GM18868 (cell line): ENCODE results near the gene ALDH1A3.
A peak's percentile ranks its signal among the peaks of the same experiment; 100 is the strongest.

ENCODE experiments used
- ATAC-seq: cut with Tn5 transposase; IDR thresholded peaks from one replicate; pipeline ENCODE4 v1.9.1; 2021; ENCODE audit warnings: mild to moderate bottlenecking, moderate library complexity; ENCODE audit not compliant: unreplicated experiment

ALDH1A3 gene

DNA sequence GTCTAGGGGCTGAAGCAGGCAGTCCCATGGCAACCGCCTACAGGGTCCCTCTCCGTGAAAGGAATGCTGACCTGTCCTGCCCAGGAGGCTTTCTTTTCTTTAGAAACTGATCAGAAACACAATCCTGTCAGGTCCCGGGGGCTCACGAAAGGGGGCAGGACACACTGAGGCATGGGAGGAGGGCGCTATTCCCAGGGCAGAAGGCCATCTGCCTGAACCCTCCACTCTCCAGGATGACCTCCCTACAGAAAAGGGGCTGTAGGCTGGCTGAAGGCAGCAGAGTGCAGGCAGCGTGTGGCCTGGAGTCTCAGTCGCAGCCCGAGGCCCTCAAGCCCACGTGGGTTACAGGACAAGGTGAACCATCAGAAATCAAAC, 21.2 kb downstream of the ALDH1A3 start:
- no peak for ATAC-seq

DNA sequence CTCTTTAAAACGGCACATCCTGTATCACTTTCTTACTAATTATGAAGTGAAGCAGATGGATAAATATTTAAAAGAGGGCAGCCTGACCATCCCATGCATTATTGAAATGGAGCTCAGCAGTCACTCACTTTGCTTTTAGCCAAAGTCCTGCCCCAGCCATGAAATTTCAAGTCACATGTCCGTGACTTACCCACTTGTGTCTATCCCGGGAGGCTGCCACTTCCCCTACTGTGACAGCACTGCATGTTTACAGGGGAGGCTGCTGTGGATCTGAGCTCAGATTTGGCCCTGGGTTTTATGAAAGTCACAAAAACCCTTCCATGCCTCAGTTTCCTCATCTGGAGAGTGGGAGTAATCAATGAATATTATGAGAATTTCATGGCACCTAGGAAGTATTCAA, 21.7 kb downstream of the ALDH1A3 start:
- no peak for ATAC-seq

DNA sequence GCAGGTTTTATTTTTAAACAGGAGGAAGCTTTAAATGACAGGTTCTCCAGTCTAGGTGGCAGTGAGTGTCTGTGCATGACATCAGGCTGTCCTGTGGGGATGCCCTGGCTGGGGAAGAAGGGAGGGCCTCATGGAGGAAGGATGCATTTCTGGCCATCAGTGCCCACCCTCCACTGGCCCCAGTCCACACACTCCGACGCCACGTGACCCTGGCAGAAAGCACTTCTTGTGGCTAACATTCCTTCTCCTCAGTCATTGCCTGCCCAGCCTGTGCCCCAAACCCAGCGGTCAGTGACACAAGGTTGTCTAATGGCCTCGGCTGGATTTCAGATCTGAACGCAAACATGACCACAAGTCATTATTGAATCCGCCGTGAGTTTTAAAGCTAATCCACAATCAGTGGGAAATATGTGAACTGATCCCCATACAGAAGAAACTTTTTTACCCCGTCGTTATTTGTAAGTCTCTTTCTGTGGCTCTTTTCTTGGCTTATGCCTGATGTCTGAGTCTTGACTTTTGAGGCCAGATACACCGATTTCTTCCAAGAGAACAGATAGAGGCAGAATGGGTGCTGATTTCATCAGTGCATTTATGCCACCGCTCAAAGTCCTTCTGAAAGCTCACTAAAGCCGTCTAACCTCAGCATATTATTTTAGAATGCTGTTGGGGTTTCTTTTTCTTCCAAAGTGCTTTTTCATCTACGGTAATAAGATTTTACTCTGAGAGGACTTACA, 22.2 kb downstream of the ALDH1A3 start:
- ATAC-seq, result no peak

DNA sequence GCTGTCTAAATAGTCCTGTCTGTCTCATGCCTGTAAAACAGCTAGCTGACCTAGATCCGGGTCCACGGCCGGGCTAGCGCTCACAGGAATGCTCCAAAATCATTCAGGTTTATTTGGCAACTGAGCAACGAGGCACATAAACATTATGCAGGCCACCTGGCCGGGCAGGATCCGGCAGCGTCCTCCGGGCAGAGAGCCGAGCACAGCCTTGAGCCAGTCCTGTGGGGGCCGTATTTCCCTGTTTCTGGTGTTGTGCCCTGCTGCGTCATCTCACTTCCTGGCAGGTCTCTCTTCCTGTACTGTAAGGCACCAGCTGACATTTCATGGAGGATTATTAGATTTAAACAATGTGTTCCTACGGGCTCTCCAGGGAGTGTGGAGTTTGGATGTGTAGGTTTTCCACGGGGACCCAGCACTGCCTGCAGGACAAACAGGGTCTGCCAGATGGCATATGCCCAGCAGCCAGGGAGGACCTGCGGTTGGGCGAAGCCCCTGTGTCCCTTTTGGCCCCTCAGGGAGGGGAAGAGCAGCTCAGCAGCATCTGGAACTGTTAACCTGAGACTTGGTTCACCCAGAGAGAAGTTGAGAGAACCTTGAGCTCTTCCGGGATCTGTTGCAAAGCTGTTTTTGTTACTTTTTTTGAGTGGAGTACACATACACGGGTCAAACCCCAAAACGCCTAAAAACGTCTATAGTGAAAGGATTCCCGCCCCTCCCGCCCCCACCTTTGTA, 23.0 kb downstream of the ALDH1A3 start:
- no peak for ATAC-seq

DNA sequence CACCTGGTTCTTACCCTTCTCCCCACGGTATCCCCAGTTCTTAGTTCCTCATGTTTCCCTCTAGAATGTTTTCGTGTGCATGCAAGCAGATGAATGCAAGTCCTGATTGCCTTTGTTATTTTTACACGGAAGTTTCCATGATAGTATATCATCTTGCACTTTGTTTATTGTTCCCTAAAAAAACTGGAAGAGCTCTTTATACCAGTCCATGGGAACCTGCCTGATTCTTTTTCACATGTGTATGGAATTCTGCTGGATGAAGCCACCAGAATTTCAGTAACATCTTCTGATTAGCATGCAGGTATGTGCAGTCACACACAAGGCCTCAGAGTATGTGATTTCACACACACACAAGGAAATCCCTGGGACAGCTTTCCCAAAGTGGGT, 23.5 kb downstream of the ALDH1A3 start:
- ATAC-seq, result no peak

DNA sequence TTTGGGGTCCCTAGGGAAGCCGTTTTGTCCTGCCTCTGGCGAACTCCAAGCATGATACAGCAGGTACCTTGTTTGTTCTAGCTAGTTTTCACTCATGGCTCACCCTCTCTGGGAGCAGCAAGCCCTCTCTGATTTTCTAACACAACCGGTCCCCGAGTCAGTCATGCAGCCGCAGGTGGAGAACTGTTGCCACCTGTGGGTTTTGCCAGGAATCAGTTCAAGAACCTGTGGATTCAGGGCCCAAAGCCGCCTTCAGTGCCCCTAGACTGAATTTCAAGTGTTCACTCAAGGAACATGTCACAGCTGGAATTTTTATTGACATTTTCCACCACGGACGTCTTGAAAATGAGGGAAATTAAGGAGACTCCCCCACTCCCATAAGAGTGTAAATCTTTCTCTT, 26.2 kb downstream of the ALDH1A3 start:
- no peak for ATAC-seq

DNA sequence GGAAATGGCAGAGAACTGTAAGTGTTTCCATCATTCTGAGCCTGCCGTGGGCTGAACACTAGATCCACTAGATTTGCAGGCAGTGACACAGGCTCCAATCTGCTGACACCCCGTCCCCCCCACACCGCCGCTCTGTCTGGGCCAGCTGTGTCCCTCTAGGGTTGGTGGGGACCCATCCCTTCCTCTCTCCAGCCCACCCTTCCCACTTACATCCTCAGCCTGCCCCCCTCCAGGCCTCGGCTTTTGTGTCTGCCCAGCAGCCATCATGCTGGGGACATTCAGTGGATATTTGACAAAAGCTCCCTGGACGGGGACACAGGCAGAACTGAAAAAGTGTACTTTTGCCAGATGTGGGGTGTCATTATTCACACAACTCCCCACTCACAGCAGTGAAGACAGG, 28.8 kb downstream of the ALDH1A3 start:
- no peak for ATAC-seq

DNA sequence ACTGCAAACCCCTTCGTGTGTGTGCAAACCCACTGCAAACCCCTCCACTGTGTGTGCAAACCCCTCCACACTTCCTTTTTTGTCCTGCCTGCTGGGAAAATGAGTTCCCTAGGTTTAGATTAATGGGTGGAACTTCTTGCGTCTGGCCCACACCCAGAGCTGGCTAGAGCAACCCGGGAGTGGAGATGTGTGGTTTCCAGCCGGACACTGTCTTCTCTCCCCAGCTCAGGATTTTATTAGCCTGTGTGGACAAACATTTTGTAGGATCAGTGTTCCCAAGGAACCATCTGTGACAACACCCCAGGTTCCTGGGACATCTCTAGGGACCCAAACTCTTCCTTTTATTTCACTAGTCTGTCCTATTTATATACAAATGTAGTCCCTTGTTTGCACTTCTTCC, 29.9 kb downstream of the ALDH1A3 start:
- ATAC-seq, result no peak

DNA sequence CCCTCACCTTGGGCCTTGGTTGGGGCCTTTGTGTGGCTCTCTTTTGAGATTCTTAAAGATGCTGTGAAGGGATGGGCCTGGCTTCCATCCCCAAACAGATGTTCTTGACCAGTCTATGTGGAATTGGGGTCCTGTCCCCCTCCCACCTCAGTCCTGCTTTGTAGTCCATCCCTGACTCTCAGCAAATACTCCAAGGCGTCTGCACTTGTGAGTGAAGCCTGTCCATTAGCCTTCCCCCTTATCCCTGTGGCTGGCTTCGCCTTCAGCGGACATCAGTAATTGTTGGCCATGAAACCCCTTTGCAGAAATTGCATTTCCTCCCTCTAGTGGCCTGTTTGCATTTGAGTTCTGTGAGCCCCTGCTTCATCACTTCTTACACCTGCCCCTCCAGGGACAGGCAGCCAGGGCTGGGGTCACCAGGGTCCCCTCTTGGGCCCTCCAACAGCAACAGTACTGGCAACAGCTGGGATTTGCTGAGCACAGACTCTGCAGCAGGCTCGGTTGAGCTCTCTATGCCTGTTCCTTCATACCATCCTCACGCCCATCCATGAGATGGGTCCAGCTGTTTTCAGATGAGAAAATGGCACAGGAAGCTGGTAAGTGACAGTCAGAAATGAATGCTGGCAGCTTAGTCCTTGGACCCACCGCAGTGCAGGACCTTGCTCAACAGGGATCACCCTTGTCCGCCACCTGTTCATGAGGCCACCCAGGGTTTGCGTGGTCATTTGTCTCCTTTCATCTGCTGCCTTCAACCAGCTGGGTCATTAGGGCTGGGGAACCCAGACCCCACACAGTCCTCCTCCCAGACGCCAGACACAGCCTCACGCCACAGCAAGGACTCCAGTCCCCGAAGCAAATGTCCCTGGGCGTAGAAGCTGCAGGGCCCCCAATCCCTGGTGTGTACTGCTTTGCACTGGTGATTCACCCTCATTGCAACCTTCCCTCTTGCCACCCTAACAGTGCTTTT, 30.6 kb downstream of the ALDH1A3 start:
- ATAC-seq, result no peak

DNA sequence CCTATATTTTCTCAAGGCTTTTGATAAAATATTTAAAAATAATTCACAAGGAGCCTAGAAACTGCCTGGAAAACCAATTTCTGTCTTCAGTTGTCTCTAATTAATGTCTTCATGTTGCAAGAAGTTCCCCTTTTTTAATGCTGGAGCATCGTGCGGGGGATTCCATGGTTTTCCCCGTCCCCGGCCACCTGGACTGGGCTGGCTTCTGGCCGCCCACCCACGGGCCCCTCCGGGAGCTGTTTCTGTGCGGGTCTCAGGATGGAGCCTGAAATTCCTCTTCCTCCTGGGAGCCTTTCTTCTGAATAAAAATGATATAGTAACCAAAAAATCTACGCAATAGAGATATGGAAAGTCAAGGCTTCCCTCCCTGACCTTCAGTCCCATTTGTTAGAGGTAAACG, 31.5 kb downstream of the ALDH1A3 start:
- no peak for ATAC-seq

DNA sequence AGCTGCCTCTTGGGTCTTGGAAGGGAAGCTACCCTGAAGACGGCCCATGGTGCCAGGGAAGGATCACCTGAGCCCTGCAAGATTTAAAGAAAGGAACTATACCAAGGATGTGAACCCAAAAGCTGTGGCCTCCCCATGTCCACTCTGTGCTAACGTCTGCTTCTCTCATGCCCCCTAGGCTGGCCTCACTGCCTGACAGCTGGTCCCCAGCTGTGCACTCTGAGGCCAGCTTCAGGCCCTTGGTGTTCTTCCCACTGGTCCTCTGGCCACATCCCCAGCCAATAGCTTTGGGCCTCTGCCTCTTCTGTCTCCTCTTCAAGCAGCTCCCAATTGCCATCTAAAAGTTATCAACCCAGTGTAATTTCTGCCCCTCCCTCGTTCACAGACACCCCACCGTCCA, 34.3 kb downstream of the ALDH1A3 start:
- no peak for ATAC-seq

DNA sequence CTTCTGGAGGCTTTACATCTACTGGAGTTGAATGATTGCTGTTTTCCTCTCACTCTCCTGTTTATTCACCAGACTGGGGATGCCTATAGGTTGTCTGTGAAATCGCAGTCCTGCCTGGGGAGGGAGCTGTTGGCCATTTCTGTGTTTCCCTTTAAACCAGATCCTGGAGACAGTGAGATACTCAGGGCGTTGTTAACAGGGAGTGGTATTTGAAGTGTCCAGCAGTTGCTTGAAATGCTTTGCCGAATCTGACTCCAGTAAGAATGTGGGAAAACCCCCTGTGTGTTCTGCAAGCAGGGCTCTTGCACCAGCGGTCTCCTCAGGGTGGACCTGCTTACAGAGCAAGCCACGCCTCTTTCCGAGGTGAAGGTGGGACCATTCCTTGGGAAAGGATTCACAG, 35.2 kb downstream of the ALDH1A3 start:
- no peak for ATAC-seq

DNA sequence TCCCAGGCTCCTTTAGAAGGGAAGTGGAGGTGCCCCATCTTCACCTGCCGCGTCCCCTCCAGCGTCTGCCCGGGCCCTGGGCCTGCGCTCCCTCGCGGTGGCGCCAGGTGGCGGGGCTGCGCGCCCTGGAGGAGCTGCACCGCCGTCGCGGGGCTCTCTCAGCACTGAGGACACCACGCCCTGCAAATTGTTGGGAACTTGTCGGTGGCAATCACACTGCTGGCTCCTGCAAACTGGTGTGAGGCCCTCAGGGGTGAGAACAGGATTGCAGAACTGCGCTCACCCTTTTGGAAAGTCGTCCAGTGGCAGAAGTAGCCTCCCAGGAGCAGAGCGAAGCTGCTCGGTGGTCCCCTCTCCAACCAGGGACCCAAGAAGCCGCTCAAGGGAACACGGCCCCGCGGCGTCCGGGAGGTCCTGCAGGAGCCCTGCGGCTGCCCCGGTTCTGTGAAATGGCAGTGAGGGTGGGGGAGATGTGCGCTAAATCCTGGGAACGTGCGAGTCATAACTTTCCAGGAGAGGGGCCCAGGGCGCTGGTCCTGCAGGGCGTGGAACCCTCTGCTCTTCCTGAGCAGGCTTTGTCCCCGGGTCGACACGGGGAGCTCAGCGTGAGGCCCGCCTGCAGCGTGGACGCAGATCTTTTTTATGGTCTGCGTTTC, 38.5 kb downstream of the ALDH1A3 start:
- ATAC-seq, result peak; percentile 70

DNA sequence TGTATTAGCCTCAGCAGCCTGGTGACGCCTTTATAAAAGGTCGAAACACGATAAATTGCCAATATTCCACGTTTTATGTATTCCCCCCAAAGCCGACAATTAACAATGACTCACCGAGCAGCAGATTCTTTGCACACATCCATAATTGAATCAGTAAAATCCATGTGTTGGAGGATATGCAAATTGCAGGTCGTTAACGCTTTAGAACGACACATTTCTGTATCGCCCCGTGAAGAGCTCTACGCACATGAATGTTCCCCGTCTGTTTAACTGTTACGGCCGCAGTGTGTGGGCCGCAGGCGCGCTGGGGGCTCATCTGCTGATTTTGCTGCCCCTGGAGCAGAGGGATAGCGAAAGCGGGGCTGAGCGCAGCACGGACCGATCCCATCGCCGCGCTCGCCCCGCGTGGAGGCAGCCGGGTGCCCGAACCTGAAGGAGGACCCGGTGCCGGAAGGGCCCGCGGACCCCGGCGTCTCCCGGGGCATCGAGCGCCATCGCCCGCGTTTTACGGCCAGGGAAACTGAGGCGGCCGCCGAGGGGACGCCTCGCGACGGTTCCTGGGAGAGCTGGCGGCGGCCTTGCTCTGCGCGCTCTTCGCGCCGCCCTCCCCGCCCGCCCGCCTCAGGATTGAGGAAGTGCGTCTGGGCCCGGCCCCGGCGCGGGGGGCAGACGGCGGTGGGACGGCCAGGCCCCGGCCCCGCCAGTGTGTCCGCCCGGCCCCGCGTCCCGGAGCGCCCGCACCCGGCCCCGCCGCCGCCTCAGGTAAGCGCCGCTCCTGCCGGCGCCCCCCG, 39.3 kb downstream of the ALDH1A3 start, which contains the start of gene LRRK1:
LRRK1 (plus strand) TSS at position 668 of the 791 bp plus-strand sequence. CDS start 5,276 bp downstream, outside the sequence.
- ATAC-seq, result no peak

DNA sequence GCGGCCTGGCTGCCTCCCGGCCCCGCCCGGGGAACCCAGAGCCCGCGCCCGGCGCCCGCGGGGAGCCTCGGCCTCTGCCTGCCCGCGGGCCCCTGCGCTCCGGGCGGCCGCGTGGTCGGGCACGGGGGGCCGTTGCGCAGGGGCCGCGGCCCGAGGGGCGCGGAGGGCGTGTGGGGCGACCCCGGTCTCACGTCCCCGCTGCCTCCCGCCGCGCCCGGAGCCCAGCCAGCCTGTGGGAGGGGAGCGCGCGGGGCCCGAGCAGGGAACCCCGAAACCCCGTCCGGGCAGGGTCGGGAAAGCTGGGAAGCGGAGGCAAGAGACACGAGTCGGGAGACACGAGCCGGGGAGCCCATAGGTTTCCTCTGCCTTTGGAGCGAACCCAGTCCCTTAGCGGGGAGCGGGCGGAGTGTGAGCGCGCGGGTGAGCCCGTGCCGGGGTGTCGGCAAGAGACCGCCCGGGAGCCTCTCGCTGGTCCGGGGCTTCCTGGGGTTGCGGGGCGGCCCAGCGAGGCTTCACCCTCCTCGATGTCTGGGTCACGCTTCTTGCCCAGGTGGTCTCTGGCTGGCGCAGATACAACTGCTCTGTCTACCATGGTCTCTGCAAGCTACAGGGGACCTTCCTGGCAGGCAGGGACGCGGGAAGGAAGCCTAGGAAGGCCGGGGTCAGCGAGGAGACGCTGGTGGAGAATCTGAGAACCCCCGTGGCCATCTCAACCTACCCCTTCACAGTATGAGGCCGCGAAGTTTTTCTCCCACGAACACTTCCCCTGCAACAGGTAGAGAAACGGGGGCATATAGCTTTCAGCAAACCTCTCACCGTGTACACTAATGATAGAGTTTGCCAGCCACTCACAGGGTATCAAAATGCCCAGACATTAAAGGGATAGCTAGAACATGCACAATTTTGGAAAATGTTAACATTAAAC, 40.1 kb downstream of the ALDH1A3 start:
- no peak for ATAC-seq

DNA sequence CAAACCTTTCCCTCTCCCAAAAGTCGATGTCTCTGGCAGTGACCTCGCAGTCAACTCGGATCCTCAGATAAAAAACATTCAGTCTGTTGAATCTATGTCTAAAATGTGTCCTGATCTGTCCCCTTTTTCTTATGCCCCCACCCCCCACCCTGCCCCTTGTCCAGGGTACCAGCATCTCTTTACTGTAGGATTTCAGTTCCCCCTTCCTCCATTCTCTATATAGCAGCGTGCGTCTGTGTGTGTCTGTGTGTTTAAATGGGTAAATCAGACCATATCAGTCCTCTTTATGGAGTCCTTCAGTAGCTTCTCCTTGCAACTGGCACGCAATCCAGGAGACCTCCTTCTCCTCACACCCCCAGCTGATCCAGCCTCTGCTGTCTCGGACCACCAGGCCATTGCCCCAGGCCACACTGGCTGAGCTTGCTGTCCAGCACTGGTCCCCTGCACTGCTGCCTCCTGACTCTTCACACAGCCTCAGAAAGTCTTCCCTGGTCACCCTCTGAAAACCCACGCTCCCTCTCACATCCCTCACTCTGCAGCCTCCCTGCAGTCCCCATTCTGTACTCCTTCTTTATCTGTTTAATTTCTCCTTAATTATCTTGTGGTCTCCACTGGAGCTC, 41.0 kb downstream of the ALDH1A3 start:
- peak; percentile 31 for ATAC-seq

DNA sequence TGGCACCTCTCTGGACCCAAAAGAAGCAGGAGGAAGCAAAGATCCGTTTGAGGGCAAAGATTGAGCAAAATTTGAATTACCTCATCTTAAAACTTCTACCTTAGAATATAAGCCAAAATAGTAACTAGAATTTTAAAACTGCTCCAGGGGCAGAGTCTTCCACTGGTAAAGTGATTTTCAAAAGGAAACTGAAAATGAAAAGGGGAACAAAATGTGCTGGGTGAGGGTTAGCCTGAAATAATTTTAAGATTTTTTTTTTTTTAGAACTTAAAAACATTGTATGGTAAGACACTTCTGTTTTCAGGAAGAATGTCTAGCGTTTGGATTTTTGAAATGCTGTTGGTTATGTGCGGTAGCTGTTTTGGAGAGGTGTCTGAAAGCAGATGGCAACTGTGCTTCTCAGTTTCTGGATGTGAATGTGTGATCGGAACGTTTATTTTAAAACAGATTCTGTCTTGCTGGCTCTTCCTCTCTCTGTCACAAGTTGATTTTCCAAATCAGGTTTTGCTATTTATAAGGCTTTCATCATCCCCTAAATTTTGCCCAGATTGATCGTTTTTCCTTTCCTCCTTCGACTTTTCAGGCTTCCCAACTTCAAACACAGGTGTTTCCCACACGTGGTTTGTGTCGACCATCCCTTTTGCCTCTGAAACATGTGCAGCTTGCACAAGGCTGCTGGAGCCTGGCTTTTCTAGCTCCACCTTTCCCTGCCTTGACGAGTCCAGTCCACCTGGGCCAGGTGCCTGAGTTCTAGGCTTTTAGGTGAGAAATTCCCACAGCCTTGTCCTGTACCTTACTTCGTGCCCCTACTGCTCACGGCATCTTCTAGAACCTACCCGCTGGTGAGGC, 42.8 kb downstream of the ALDH1A3 start:
- ATAC-seq, result peak; percentile 23

DNA sequence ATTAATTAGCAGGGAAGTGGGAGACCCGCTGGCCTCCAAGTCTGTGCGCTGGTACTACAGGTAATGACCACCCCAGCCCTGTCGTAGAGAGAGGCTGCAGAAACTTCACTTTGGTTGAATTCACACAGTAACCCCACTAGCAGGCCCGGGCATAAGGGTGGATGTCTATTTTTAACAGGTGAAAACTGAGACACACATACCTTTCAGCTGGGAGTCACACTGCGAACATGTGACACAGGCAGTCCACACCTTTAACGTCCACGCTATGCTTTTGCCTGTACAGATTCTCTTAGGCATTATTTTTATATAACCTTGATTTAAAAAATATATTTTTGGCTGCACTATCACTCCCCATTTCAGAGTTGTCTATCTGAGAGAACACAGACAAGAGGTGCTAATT, 43.4 kb downstream of the ALDH1A3 start:
- ATAC-seq, result no peak
